Nephron progenitor cell (in vitro differentiated cells): ENCODE data around the gene SHMT2.
A peak's percentile ranks its signal among the peaks of the same experiment; 100 is the strongest.

Experiments used
- DNase-seq: peaks from one replicate; pipeline ENCODE4 v3.0.0; 2021
- H3K27ac Mint-ChIP-seq: 2 replicates; pipeline ENCODE4 v1.8.0; 2021; ENCODE audit warnings: mild to moderate bottlenecking, moderate library complexity, mixed read lengths
- H3K27me3 Mint-ChIP-seq: 2 replicates; pipeline ENCODE4 v1.8.0; 2021; ENCODE audit warnings: mild to moderate bottlenecking, low read depth, mixed read lengths; ENCODE audit not compliant: poor library complexity
- H3K36me3 Mint-ChIP-seq: 2 replicates; pipeline ENCODE4 v1.8.0; 2021; ENCODE audit warnings: low read depth, mixed read lengths
- H3K4me1 Mint-ChIP-seq: 2 replicates; pipeline ENCODE4 v1.8.0; 2021; ENCODE audit warnings: mixed read lengths
- H3K4me3 Mint-ChIP-seq: 2 replicates; pipeline ENCODE4 v1.8.0; 2021; ENCODE audit warnings: mild to moderate bottlenecking, moderate library complexity, mixed read lengths
- H3K9me3 Mint-ChIP-seq: 2 replicates; pipeline ENCODE4 v1.8.0; 2021; ENCODE audit warnings: mild to moderate bottlenecking, moderate library complexity, mixed read lengths
- CTCF ChIP-seq: fragments of 200-600 bp; sonication (generic); IDR thresholded peaks from 2 replicates; pipeline ENCODE4 v1.5.0; 2021; ENCODE audit warnings: antibody characterized with exemption

Gene SHMT2

GRCh38 chr12:57219993-57220754, 9.3 kb upstream of the SHMT2 start:
- Mint-ChIP-seq H3K27me3 (peaks cover 85% of the 10 kb centered on the region), H3K27ac (no peak overlapping the region), H3K4me1 (peaks cover 85% of the 10 kb centered on the region)

GRCh38 chr12:57220770-57221168, 8.7 kb upstream of the SHMT2 start:
- Mint-ChIP-seq H3K36me3 (no peaks in the 10 kb centered on the region), H3K27ac (no peak overlapping the region), H3K27me3 (peaks cover 85% of the 10 kb centered on the region), H3K4me1 (peaks cover 85% of the 10 kb centered on the region), H3K9me3 (no peaks in the 10 kb centered on the region), H3K4me3 (peak overlapping the region; percentile 79)
- DNase-seq, result no peak
- no peak for TF ChIP-seq CTCF

More at GRCh38 chr12:57219993-57220754, 9.3 kb upstream of the SHMT2 start:
- Mint-ChIP-seq H3K9me3 (no peaks in the 10 kb centered on the region), H3K36me3 (no peaks in the 10 kb centered on the region), H3K4me3 (peak overlapping the region; percentile 85)
- peak; percentile 63 for DNase-seq
- TF ChIP-seq CTCF, result no peak

- Mint-ChIP-seq H3K27ac (no peak overlapping the region), H3K9me3 (no peaks in the 10 kb centered on the region), H3K36me3 (no peaks in the 10 kb centered on the region), H3K27me3 (peaks cover 87% of the 10 kb centered on the region), H3K4me3 (peak overlapping the region; percentile 79), H3K4me1 (peaks cover 88% of the 10 kb centered on the region)
- no peak for DNase-seq
- TF ChIP-seq CTCF, result no peak
Observed at GRCh38 chr12:57221169-57221917, 8.2 kb upstream of the SHMT2 start.

GRCh38 chr12:57222286-57223190, 7.0 kb upstream of the SHMT2 start:
- Mint-ChIP-seq H3K27ac (peak overlapping the region; percentile 0), H3K36me3 (no peaks in the 10 kb centered on the region), H3K27me3 (peaks cover 80% of the 10 kb centered on the region), H3K4me1 (peaks cover 95% of the 10 kb centered on the region), H3K4me3 (peak overlapping the region; percentile 69), H3K9me3 (no peaks in the 10 kb centered on the region)
- no peak for DNase-seq
- no peak for TF ChIP-seq CTCF

DNA sequence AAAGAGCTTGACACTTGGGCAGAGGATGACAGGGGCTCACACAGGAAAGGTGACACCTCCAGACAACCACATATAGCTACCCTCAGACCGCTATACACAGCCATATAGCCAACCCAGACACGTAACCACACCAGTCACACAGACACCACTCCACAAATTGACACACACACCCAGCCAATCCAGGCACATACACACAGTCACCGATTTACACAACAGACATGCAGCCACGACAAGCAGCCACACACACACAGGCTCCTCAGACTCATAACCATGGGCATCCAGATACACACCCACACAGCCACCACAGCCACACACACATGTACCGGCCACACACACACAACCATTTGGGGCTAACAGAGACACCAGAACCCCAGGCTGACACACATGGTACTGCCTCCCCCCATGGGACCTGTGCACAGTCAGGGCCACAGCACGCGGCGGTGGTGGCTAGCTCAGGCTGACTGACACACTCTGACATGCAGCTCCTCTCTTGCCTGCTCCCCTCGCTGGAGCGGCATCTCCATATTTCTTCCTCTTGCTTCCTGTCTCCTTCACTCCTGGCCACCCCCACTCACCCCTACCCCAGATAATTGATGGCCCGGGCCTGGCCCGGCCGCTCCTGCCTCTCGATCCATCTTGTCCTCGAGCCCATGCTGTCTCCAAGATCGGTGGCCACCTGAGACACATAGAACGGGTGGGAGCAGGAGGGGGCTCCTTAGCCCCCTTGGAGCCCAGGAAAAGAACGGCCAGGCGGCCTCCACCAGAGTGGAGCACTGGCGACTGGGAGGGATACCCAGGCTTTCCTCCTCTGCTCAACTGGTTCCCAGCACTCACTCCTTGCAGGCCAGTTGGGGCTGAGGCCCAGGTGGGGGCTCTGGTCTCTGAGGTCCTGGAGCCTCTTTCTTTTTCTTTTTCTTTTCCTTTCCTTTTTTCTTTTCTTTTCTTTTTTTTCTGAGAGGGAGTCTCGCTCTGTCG, 6.0 kb upstream of the SHMT2 start:
- H3K36me3 Mint-ChIP-seq, result no peaks in the 10 kb centered on the region
- peaks cover 92% of the 10 kb centered on the region for H3K4me1 Mint-ChIP-seq
- H3K27me3 Mint-ChIP-seq, result peaks cover 73% of the 10 kb centered on the region
- no peak for TF ChIP-seq CTCF
- peak overlapping the region; percentile 54 for H3K4me3 Mint-ChIP-seq
- peak overlapping the region; percentile 80 for H3K27ac Mint-ChIP-seq
- H3K9me3 Mint-ChIP-seq, result no peaks in the 10 kb centered on the region
- DNase-seq, result peak; percentile 70
